HCT116 (cell line): ENCODE measurements around the gene CAMK2G. TPM values are rescaled to one million over a fixed set of nuclear protein-coding genes. Genes with fewer than 3 reads are reported as not detected.

Experiments
- ATAC-seq: fragments of 200-7000 bp; cut with Tn5 transposase; 2 replicates; pipeline ENCODE4 v1.9.1; 2020; ENCODE audit warnings: mild to moderate bottlenecking, moderate library complexity
- BruUV-seq: library from RNA; stranded (reverse); fragments of 400-500 nt; replicated peaks from 2 replicates; lab custom pipeline; 2021; lab: Mats Ljungman, UMichigan
- CTCF ChIA-PET: fragments of 300-600 bp; sonication (Branson Sonifier 250); formaldehyde crosslinking; loops from one replicate; lab custom pipeline; 2021; ENCODE audit warnings: antibody characterized with exemption; lab: Charles Lee
- POLR2A ChIA-PET: fragments of 300-600, 350-600 bp; sonication (Branson Sonifier 250); formaldehyde crosslinking; loops from one replicate; lab custom pipeline; 2021; ENCODE audit warnings: antibody characterized with exemption; lab: Charles Lee
- RAD21 ChIA-PET, 2 experiments: fragments of 300-600 bp; sonication (Branson Sonifier 250); formaldehyde crosslinking; loops; one replicate each; lab custom pipeline; 2023; ENCODE audit warnings: low total read pairs in 2 of 2; ENCODE audit not compliant: uncharacterized antibody in 2 of 2, unreplicated experiment in 2 of 2, low non-redundant PET in 1 of 2; lab: Charles Lee
- DNase-seq: peaks from one replicate; pipeline ENCODE4 v3.0.0-alpha.2; 2010; ENCODE audit warnings: low read depth, low spot score
- H2AFZ ChIP-seq: fragments of 200-600 bp; shearing (Covaris generic), sonication (generic); 2 replicates; pipeline ENCODE4 v1.6.1; 2017; ENCODE audit warnings: low read depth, mixed run types, mixed read lengths, antibody characterized with exemption, low read length; ENCODE audit not compliant: poor library complexity, severe bottlenecking
- H3K27ac ChIP-seq: 2 replicates; pipeline ENCODE4 v1.5.1; 2012; ENCODE audit warnings: low read depth, low read length
- H3K27me3 ChIP-seq: fragments of 200-600 bp; sonication (generic); 2 replicates; pipeline ENCODE4 v1.6.1; 2016; ENCODE audit warnings: mixed run types, low read length, mixed read lengths; ENCODE audit not compliant: insufficient read depth
- H3K36me3 ChIP-seq, 2 experiments: fragments of 200-500 bp in 1 of 2; fragments of 200-600 bp in 1 of 2; sonication (Bioruptor generic) in 1 of 2; sonication (generic) in 1 of 2; 2 replicates each; pipeline versions ENCODE4 v1.5.1 to v1.6.1; 2014 to 2016; ENCODE audit warnings: low read length in 2 of 2, inconsistent platforms in 1 of 2, mixed read lengths in 1 of 2, mixed run types in 1 of 2; ENCODE audit not compliant: insufficient read depth in 2 of 2, control insufficient read depth in 1 of 2
- H3K4me1 ChIP-seq, 2 experiments: fragments of 200-600 bp in 1 of 2; sonication (generic) in 1 of 2; 2 replicates each; pipeline versions ENCODE4 v1.5.1 to v1.6.1; 2012 to 2017; ENCODE audit warnings: low read length in 2 of 2, inconsistent platforms in 1 of 2, mild to moderate bottlenecking in 1 of 2, mixed read lengths in 1 of 2, mixed run types in 1 of 2, moderate library complexity in 1 of 2; ENCODE audit not compliant: insufficient read depth in 2 of 2, control insufficient read depth in 1 of 2
- H3K4me2 ChIP-seq: fragments of 200-600 bp; sonication (generic); 2 replicates; pipeline ENCODE4 v1.6.1; 2017; ENCODE audit warnings: mixed run types, low read length, mixed read lengths
- H3K4me3 ChIP-seq, 2 experiments: fragments of 200-600 bp in 1 of 2; sonication (generic) in 1 of 2; replicated peaks in 1 of 2; 2 replicates each; pipeline ENCODE4 v1.5.1; 2011 to 2016; ENCODE audit warnings: low read length in 2 of 2, control low read depth in 1 of 2, low read depth in 1 of 2, mild to moderate bottlenecking in 1 of 2, mixed read lengths in 1 of 2, mixed run types in 1 of 2
- H3K79me2 ChIP-seq: fragments of 200-600 bp; sonication (generic); 2 replicates; pipeline ENCODE4 v1.6.1; 2017; ENCODE audit warnings: mild to moderate bottlenecking, mixed run types, low read length, moderate library complexity, mixed read lengths; ENCODE audit not compliant: insufficient read depth
- H3K9ac ChIP-seq: fragments of 200-600 bp; sonication (generic); 2 replicates; pipeline ENCODE4 v1.6.1; 2016; ENCODE audit warnings: low read length, mixed read lengths
- H3K9me2 ChIP-seq: fragments of 200-600 bp; sonication (generic), shearing (Covaris generic); 2 replicates; pipeline ENCODE4 v1.6.1; 2017; ENCODE audit warnings: mixed run types, mild to moderate bottlenecking, moderate library complexity; ENCODE audit not compliant: insufficient read depth
- H3K9me3 ChIP-seq, 2 experiments: fragments of 200-500 bp in 1 of 2; fragments of 200-600 bp in 1 of 2; sonication (Bioruptor generic) in 1 of 2; sonication (generic) in 1 of 2; 2 replicates each; pipeline ENCODE4 v1.6.1; 2014 to 2017; ENCODE audit warnings: low read length in 2 of 2, mixed read lengths in 2 of 2, inconsistent platforms in 1 of 2, low read depth in 1 of 2, mild to moderate bottlenecking in 1 of 2, mixed run types in 1 of 2, moderate library complexity in 1 of 2; ENCODE audit not compliant: control insufficient read depth in 1 of 2, insufficient read depth in 1 of 2
- H4K20me1 ChIP-seq: fragments of 200-600 bp; sonication (generic), shearing (Covaris generic); 2 replicates; pipeline ENCODE4 v1.6.1; 2017; ENCODE audit warnings: mixed run types, mild to moderate bottlenecking, moderate library complexity; ENCODE audit not compliant: insufficient read depth
- ATF3 ChIP-seq: IDR thresholded peaks from 2 replicates; pipeline ENCODE4 v1.6.1; 2012
- CBX3 ChIP-seq: IDR thresholded peaks from 2 replicates; pipeline ENCODE4 v1.6.1; 2012; ENCODE audit warnings: low read depth
- CEBPB ChIP-seq: IDR thresholded peaks from 2 replicates; pipeline ENCODE4 v1.6.1; 2012; ENCODE audit warnings: low read depth
- CTCF ChIP-seq, 3 experiments: fragments of 200-600 bp in 1 of 3; sonication (generic) in 1 of 3; IDR thresholded peaks in 2 of 3; conservative IDR thresholded peaks in 1 of 3; 2 replicates each; pipeline ENCODE4 v1.5.1; 2012 to 2017; ENCODE audit warnings: low read depth in 2 of 3, low read length in 2 of 3, antibody characterized with exemption in 1 of 3, borderline replicate concordance in 1 of 3, control low read depth in 1 of 3, mild to moderate bottlenecking in 1 of 3, mixed read lengths in 1 of 3, mixed run types in 1 of 3, moderate library complexity in 1 of 3; ENCODE audit not compliant: insufficient read depth in 1 of 3
- EGR1 ChIP-seq: IDR thresholded peaks from 2 replicates; pipeline ENCODE4 v1.6.1; 2012; ENCODE audit warnings: low read depth
- ELF1 ChIP-seq: IDR thresholded peaks from 2 replicates; pipeline ENCODE4 v1.6.1; 2012; ENCODE audit warnings: low read depth, borderline replicate concordance
- FOSL1 ChIP-seq: IDR thresholded peaks from 2 replicates; pipeline ENCODE4 v1.6.1; 2012; ENCODE audit warnings: low read depth
- JUND ChIP-seq: IDR thresholded peaks from 2 replicates; pipeline ENCODE4 v1.6.1; 2012
- MAX ChIP-seq: IDR thresholded peaks from 2 replicates; pipeline ENCODE4 v1.6.1; 2012
- POLR2A ChIP-seq: IDR thresholded peaks from 2 replicates; pipeline ENCODE4 v1.7.0; 2011; ENCODE audit warnings: borderline replicate concordance; ENCODE audit not compliant: insufficient read depth, insufficient read length; ENCODE audit errors: extremely low read depth
- POLR2AphosphoS5 ChIP-seq: IDR thresholded peaks from 2 replicates; pipeline ENCODE4 v1.6.1; 2011; ENCODE audit warnings: mild to moderate bottlenecking, low read depth, low read length, moderate library complexity
- RAD21 ChIP-seq: IDR thresholded peaks from 2 replicates; pipeline ENCODE4 v1.6.1; 2012; ENCODE audit warnings: low read depth, mild to moderate bottlenecking
- REST ChIP-seq: IDR thresholded peaks from 2 replicates; pipeline ENCODE4 v1.6.1; 2012; ENCODE audit warnings: low read depth
- SIN3A ChIP-seq: IDR thresholded peaks from 2 replicates; pipeline ENCODE4 v1.6.1; 2012; ENCODE audit warnings: low read depth
- SP1 ChIP-seq: IDR thresholded peaks from 2 replicates; pipeline ENCODE4 v1.6.1; 2012; ENCODE audit warnings: low read depth
- SRF ChIP-seq: IDR thresholded peaks from 2 replicates; pipeline ENCODE4 v1.6.1; 2012; ENCODE audit warnings: low read depth
- TCF7L2 ChIP-seq: IDR thresholded peaks from 2 replicates; pipeline ENCODE4 v1.7.0; 2011; ENCODE audit warnings: borderline replicate concordance, inconsistent platforms; ENCODE audit not compliant: insufficient read depth, insufficient read length; ENCODE audit errors: extremely low read depth
- YY1 ChIP-seq: IDR thresholded peaks from 2 replicates; pipeline ENCODE4 v1.6.1; 2011; ENCODE audit warnings: low read length, low read depth, moderate library complexity, mild to moderate bottlenecking; ENCODE audit not compliant: insufficient replicate concordance; ENCODE audit errors: extremely low read depth
- ZBTB33 ChIP-seq: IDR thresholded peaks from 2 replicates; pipeline ENCODE4 v1.6.1; 2011; ENCODE audit warnings: mild to moderate bottlenecking, low read length, moderate library complexity; ENCODE audit not compliant: insufficient replicate concordance; ENCODE audit errors: extremely low read depth
- ZFX ChIP-seq: fragments of 450-650 bp; IDR thresholded peaks from 2 replicates; pipeline ENCODE4 v1.6.1; 2017
- intact Hi-C: fragments of 100-400 bp; cut with micrococcal nuclease; formaldehyde crosslinking; loops from 2 replicates; pipeline ENCODE4 v1.10.0; 2022
- total RNA-seq: library from RNA; stranded (reverse); gene quantifications from one replicate; pipeline ENCODE4 v1.2.1, GENCODE V29; 2021; ENCODE audit not compliant: unreplicated experiment

Gene CAMK2G
- total RNA-seq, 1 experiment from 2014 or later, result 28.3 TPM

- H3K79me2 ChIP-seq, result no peaks in the 10 kb centered on the region
- H3K27ac ChIP-seq, result no peak overlapping the region
- ATAC-seq (no peak), DNase-seq (no peak)
- H3K4me3 ChIP-seq, result no peak overlapping the region
- RAD21 ChIA-PET, result no interaction called here
- no peak overlapping the region for H3K9ac ChIP-seq
- H4K20me1 ChIP-seq, result no peaks in the 10 kb centered on the region
- no peak overlapping the region for H3K4me2 ChIP-seq
- H3K36me3 ChIP-seq, result peaks cover 8 to 25% of the 10 kb centered on the region in 2 experiments; a peak in 3 of 4 replicates
- H3K27me3 ChIP-seq, result no peaks in the 10 kb centered on the region
- CTCF ChIA-PET, result interaction anchor here (1.3 kb wide), 1 partner anchor 24 kb away, joined by 3 read pairs; no protein-coding TSS in a partner anchor
- BruUV-seq, result no TSS peak
- no peaks in the 10 kb centered on the region for H3K9me2 ChIP-seq
- POLR2A ChIA-PET, result no interaction called here
- TF ChIP-seq YY1, result no peak
- no peak for TF ChIP-seq RAD21
- no peak for TF ChIP-seq TCF7L2
- TF ChIP-seq MAX, result no peak
- TF ChIP-seq ZBTB33, result no peak
- no peak for TF ChIP-seq POLR2A
- no peak for TF ChIP-seq CTCF (IDR thresholded peaks at IDR 0.05 in 2 of 3, conservative IDR thresholded peaks at IDR 0.05 in 1 of 3; ENCODE audit: borderline replicate concordance in 1 of 3, insufficient read depth in 1 of 3, low read depth in 2 of 3, low read length in 2 of 3)
- TF ChIP-seq POLR2AphosphoS5, result no peak
- TF ChIP-seq ATF3, result no peak
- no peak for TF ChIP-seq EGR1
- TF ChIP-seq REST, result no peak
- no peak for TF ChIP-seq JUND
- TF ChIP-seq CEBPB, result no peak
- TF ChIP-seq ELF1, result no peak
- no peak for TF ChIP-seq FOSL1
- no peak for TF ChIP-seq SIN3A
- TF ChIP-seq SP1, result no peak
- no peak for TF ChIP-seq CBX3
- no peak for TF ChIP-seq ZFX
- no peak for TF ChIP-seq SRF
- no peak overlapping the region for H2AFZ ChIP-seq
- intact Hi-C loops, result no loop called here
- no peaks in the 10 kb centered on the region for H3K9me3 ChIP-seq
- H3K4me1 ChIP-seq, result peaks cover 0 to 7% of the 10 kb centered on the region in 2 experiments; a peak in 1 of 4 replicates
Observed at GRCh38 chr10:73855413-73855812, 18.9 kb downstream of the CAMK2G start.
